ENCODE data around the gene STAT1.

STAT1 gene

DNA sequence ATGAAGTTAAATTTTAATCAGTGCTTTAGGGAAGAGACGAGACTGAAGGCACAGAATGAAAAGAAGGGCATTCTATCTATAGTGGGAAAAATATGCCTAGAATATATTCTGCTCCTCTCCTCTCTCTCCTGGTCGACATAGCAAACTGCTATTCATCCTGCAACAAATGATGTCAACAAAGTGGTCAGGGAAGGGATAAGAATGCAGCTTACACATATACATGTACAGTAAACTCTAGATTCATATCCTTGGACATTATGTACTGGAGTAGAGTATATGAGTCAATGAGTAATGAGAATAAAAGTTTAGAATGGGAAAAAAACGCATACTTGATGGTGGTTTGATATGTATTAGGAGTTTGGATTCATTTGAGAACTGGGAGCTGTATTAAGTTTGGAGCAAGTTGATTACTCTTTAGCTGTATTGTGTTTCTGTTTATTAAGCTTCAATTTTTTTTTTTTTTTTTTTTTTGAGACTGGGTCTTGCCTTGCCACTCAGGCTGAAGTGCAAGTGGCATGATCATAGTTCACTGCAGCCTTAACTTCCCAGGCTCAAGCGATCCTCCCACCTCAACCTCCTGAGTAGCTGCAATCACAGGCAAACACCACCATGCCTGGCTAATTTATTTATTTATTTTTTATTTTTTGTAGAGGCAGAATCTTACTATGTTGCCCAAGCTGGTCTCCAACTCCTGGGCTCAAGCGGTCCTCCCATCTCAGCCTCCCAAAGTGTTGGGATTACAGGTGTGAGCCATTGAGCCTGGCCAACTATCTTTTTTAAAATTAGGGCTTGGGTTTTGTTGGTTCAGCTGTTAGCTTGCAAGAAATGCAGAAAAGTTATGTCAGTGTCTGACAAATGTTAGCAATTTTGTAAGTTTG is 53.8 kb downstream of the STAT1 start:
- no peak overlapping the region for H3K27ac ChIP-seq (ENCODE audit: low read depth, low read length, poor library complexity, severe bottlenecking)
- H3K9me3 ChIP-seq (ENCODE audit: low read length), result no peaks in the 10 kb centered on the region
- no peaks in the 10 kb centered on the region for H4K20me1 ChIP-seq (ENCODE audit: insufficient read depth, low read length)
- no peak overlapping the region for H3K9ac ChIP-seq (ENCODE audit: low read length)
- H2AFZ ChIP-seq (ENCODE audit: low read length), result no peak overlapping the region
- no peaks in the 10 kb centered on the region for H3K9me2 ChIP-seq (ENCODE audit: low read depth, low read length)
- H3K36me3 ChIP-seq (ENCODE audit: insufficient read depth, low read length), result peaks cover 28% of the 10 kb centered on the region; the same call in 1 of the 2 replicates
- no peaks in the 10 kb centered on the region for H3F3A ChIP-seq (ENCODE audit: insufficient read depth, low read length)
- H3K4me1 ChIP-seq (ENCODE audit: insufficient read depth, low read length, severe bottlenecking), result no peaks in the 10 kb centered on the region
- H3K27me3 ChIP-seq (ENCODE audit: insufficient read depth, low read length), result no peaks in the 10 kb centered on the region
- no peak overlapping the region for H3K4me3 ChIP-seq (ENCODE audit: low read depth, low read length, poor library complexity, severe bottlenecking)
- no peak for TF ChIP-seq EZH2 (IDR thresholded peaks at IDR 0.05; ENCODE audit: borderline replicate concordance, low read length)
- TF ChIP-seq, protein P1, sequence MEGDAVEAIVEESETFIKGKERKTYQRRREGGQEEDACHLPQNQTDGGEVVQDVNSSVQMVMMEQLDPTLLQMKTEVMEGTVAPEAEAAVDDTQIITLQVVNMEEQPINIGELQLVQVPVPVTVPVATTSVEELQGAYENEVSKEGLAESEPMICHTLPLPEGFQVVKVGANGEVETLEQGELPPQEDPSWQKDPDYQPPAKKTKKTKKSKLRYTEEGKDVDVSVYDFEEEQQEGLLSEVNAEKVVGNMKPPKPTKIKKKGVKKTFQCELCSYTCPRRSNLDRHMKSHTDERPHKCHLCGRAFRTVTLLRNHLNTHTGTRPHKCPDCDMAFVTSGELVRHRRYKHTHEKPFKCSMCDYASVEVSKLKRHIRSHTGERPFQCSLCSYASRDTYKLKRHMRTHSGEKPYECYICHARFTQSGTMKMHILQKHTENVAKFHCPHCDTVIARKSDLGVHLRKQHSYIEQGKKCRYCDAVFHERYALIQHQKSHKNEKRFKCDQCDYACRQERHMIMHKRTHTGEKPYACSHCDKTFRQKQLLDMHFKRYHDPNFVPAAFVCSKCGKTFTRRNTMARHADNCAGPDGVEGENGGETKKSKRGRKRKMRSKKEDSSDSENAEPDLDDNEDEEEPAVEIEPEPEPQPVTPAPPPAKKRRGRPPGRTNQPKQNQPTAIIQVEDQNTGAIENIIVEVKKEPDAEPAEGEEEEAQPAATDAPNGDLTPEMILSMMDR (IDR thresholded peaks at IDR 0.05; ENCODE audit: low read length), result no peak
- H3K4me2 ChIP-seq (ENCODE audit: low read length), result no peak overlapping the region
- no peaks in the 10 kb centered on the region for H3K79me2 ChIP-seq (ENCODE audit: insufficient read depth, low read length)

DNA sequence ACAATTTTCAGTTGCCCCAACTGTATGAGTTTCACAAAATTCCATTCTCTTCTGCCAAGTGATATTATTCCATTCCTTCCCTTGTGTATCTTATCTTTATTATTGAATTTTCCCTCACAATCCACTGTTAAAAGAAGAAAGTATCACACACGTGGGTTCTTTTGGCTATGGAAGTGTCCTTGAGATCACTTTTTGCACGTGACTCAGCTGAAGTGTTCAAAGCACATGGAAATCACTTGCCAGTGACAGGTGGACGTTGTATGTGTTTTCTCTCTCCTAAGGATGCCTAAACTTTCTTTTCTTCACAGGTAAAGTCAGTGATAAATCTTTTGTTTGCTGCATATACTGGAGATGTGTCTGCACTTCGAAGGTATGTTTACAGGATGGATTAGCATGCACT is 60.7 kb downstream of the STAT1 start:
- no peaks in the 10 kb centered on the region for H3K79me2 ChIP-seq (ENCODE audit: insufficient read depth, low read length)

DNA sequence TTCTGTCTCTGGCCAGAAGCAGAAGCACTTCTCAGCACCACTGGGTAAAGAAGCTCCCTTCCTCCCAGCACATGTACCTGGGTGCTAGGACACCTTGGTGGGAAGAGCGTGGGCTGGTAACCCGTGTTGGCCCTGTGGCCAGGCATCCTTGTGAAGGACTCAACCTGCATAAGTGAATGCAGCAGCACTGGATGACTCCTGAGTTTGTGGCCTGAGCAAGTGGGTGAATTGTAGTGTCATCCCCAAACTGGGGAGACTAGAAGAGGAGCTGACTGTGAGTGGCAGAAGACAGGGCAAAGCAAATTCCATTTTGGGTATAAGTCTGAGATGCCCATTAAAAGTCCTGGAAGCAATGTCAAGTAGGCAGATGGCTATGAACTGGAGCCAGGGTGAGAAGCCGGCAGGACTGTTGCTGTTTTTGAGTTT is 63.4 kb downstream of the STAT1 start:
- H3F3A ChIP-seq (ENCODE audit: insufficient read depth, low read length), result no peaks in the 10 kb centered on the region
- H3K9me2 ChIP-seq (ENCODE audit: low read depth, low read length), result no peaks in the 10 kb centered on the region
- no peak for TF ChIP-seq EZH2 (IDR thresholded peaks at IDR 0.05; ENCODE audit: borderline replicate concordance, low read length)
- TF ChIP-seq, protein P1 (IDR thresholded peaks at IDR 0.05; ENCODE audit: low read length), result no peak
- no peak overlapping the region for H2AFZ ChIP-seq (ENCODE audit: low read length)
- H3K36me3 ChIP-seq (ENCODE audit: insufficient read depth, low read length), result no peaks in the 10 kb centered on the region
- no peaks in the 10 kb centered on the region for H3K79me2 ChIP-seq (ENCODE audit: insufficient read depth, low read length)
- H3K9me3 ChIP-seq (ENCODE audit: low read length), result no peaks in the 10 kb centered on the region
- H3K4me2 ChIP-seq (ENCODE audit: low read length), result no peak overlapping the region
- no peak overlapping the region for H3K9ac ChIP-seq (ENCODE audit: low read length)
- H3K4me1 ChIP-seq (ENCODE audit: insufficient read depth, low read length, severe bottlenecking), result no peaks in the 10 kb centered on the region
- H3K4me3 ChIP-seq (ENCODE audit: low read depth, low read length, poor library complexity, severe bottlenecking), result no peak overlapping the region
- no peaks in the 10 kb centered on the region for H3K27me3 ChIP-seq (ENCODE audit: insufficient read depth, low read length)
- no peaks in the 10 kb centered on the region for H4K20me1 ChIP-seq (ENCODE audit: insufficient read depth, low read length)
- H3K27ac ChIP-seq (ENCODE audit: low read depth, low read length, poor library complexity, severe bottlenecking), result no peak overlapping the region

More for the DNA sequence above, 60.7 kb downstream of the STAT1 start:
- no peak overlapping the region for H3K27ac ChIP-seq (ENCODE audit: low read depth, low read length, poor library complexity, severe bottlenecking)
- no peak overlapping the region for H3K9ac ChIP-seq (ENCODE audit: low read length)
- no peak overlapping the region for H3K4me3 ChIP-seq (ENCODE audit: low read depth, low read length, poor library complexity, severe bottlenecking)
- H3K36me3 ChIP-seq (ENCODE audit: insufficient read depth, low read length), result no peaks in the 10 kb centered on the region
- TF ChIP-seq, protein P1 (IDR thresholded peaks at IDR 0.05; ENCODE audit: low read length), result no peak
- TF ChIP-seq EZH2 (IDR thresholded peaks at IDR 0.05; ENCODE audit: borderline replicate concordance, low read length), result no peak
- H3F3A ChIP-seq (ENCODE audit: insufficient read depth, low read length), result no peaks in the 10 kb centered on the region
- no peak overlapping the region for H2AFZ ChIP-seq (ENCODE audit: low read length)
- H3K27me3 ChIP-seq (ENCODE audit: insufficient read depth, low read length), result no peaks in the 10 kb centered on the region
- no peaks in the 10 kb centered on the region for H3K9me3 ChIP-seq (ENCODE audit: low read length)
- no peaks in the 10 kb centered on the region for H4K20me1 ChIP-seq (ENCODE audit: insufficient read depth, low read length)
- H3K9me2 ChIP-seq (ENCODE audit: low read depth, low read length), result no peaks in the 10 kb centered on the region
- H3K4me1 ChIP-seq (ENCODE audit: insufficient read depth, low read length, severe bottlenecking), result no peaks in the 10 kb centered on the region
- H3K4me2 ChIP-seq (ENCODE audit: low read length), result no peak overlapping the region

All from OCI-LY1 (cell line).